MV-4-11 (cell line): ENCODE data around the gene DENND6B.
A peak's percentile ranks its signal among the peaks of the same experiment; 100 is the strongest.
"Not testable (repeated sequence)": the region's sequence is repeated elsewhere in the genome, so short reads cannot be mapped to it uniquely, and the experiment has no call there.

ENCODE experiments used
- DNase-seq: peaks from one replicate; lab custom pipeline; 2025; lab: John Stamatoyannopoulos, UW

Gene DENND6B

GRCh38 chr22:50286701-50287318, 40.0 kb downstream of the DENND6B start:
- no peak for DNase-seq

- DNase-seq = no peak
Observed at GRCh38 chr22:50286275-50286674, 40.5 kb downstream of the DENND6B start.

GRCh38 chr22:50285568-50286229, 41.1 kb downstream of the DENND6B start:
- no peak for DNase-seq

GRCh38 chr22:50284479-50284878, 42.3 kb downstream of the DENND6B start:
- no peak for DNase-seq

- no peak for DNase-seq
Observed at GRCh38 chr22:50283821-50284220, 43.0 kb downstream of the DENND6B start.

- no peak for DNase-seq
Observed at GRCh38 chr22:50282361-50283155, 44.3 kb downstream of the DENND6B start.

GRCh38 chr22:50281957-50282356, 44.9 kb downstream of the DENND6B start:
- DNase-seq = no peak

- no peak for DNase-seq
Observed at GRCh38 chr22:50281384-50281760, 45.4 kb downstream of the DENND6B start.

GRCh38 chr22:50280708-50281383, 46.0 kb downstream of the DENND6B start:
- DNase-seq = no peak

- no peak for DNase-seq
Observed at GRCh38 chr22:50280022-50280707, 46.6 kb downstream of the DENND6B start.

GRCh38 chr22:50278956-50279619, 47.7 kb downstream of the DENND6B start:
- no peak for DNase-seq

- DNase-seq = no peak
Observed at GRCh38 chr22:50278461-50278860, 48.4 kb downstream of the DENND6B start.

GRCh38 chr22:50277761-50278160, 49.1 kb downstream of the DENND6B start:
- no peak for DNase-seq

- DNase-seq = peak; percentile 65
Observed at GRCh38 chr22:50276143-50276542, 50.7 kb downstream of the DENND6B start.

- no peak for DNase-seq
Observed at GRCh38 chr22:50275181-50276055, 51.4 kb downstream of the DENND6B start.

- DNase-seq = no peak
Observed at GRCh38 chr22:50274771-50275170, 52.0 kb downstream of the DENND6B start.

GRCh38 chr22:50274311-50274710, 52.5 kb downstream of the DENND6B start:
- DNase-seq = peak; percentile 72

GRCh38 chr22:50273781-50274180, 53.0 kb downstream of the DENND6B start:
- DNase-seq = not testable (repeated sequence)

- not testable (repeated sequence) for DNase-seq
Observed at GRCh38 chr22:50273352-50273751, 53.5 kb downstream of the DENND6B start.

- peak; percentile 2 for DNase-seq
Observed at GRCh38 chr22:50272044-50272802, 54.6 kb downstream of the DENND6B start.
